ENCODE measurements around the gene SMAD3.

SMAD3 gene

DNA sequence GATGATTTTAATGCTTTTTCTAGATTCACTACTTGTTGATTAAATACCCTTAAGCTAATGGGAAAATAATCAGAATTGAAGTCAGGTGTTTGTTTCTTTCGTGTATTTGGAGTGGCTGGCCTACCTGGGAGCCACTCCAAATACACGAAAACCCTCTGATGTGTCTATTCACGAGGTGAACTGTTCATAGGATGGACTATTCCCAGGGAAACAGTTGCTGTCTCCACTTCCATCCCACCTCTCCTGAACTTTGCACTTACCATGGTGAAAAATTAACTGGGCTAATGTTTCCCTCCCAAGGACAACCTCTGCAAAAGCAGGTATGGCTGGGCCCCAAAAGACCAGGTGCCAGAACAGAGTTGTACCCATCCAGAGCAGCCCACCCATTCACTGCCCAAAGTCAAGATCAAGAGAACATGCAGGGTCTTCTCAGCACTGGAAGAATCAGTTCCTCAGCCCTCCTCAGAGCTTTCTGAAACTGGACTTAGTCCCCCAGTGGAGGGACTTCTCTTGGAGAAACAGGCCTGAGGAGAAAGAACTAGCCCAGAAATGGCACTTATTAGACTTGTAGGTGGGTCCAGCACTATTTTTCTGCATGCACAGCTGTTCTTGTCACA lies 2.9 kb upstream of the SMAD3 start:
- Mint-ChIP-seq H3K36me3 (ENCODE audit: low read depth) (peaks cover 6% of the 10 kb centered on the region), H3K4me3 (no peak overlapping the region), H3K4me1 (ENCODE audit: low read depth) (peaks cover 35% of the 10 kb centered on the region), H3K27me3 (peaks cover 51% of the 10 kb centered on the region), H3K27ac (no peak overlapping the region), H3K9me3 (no peaks in the 10 kb centered on the region)
- intact Hi-C loops (cut with micrococcal nuclease) = no loop called here

DNA sequence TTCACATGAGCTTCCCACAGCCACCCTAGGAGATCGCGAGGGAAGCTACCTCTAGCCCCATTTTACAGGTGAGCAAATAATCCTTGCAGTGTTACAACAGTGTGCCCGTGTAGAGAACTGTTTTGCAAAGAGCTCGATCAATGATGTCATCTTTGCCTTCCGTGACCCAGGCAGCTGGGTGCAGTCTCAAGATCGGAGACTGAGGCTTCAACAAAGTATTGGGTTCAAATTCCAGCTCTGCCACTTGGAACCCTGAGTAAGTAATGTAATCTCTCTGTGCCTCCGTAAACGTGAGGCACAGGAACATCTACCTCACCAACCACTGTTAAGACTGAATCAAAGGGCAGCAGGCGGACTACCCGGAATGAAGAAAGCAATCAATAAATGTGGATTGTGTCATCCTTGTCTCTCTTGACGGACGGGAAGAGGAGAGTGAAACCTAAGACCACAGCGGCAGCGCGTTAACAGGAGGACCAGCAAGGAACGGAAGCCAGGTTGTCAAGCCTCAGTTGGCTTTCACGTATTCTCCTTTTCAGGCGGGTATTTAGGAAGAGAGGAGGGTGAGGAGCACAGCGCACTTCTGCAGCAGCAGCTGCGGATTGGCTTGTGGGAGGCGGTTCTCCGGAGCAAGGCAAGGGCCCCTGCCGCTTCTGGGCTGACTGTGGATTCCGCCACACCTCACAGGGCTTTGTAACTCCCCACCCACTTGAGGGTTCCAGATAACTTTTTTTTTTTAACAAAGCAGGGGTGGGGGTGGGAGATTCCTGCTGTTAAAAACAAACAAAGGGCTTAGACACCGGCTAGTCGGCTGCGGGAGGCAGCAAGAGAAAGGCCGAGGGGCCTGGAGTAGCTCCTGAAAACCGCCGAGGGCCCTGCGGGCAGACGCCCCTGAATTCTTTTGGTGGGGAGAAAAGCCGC lies 1.5 kb upstream of the SMAD3 start:
- peak overlapping the region; percentile 82 for H3K27ac Mint-ChIP-seq
- H3K4me1 Mint-ChIP-seq (ENCODE audit: low read depth) = peaks cover 47% of the 10 kb centered on the region
- intact Hi-C loops (cut with micrococcal nuclease) = no loop called here
- no peaks in the 10 kb centered on the region for H3K9me3 Mint-ChIP-seq
- H3K27me3 Mint-ChIP-seq = peaks cover 57% of the 10 kb centered on the region
- peaks cover 6% of the 10 kb centered on the region for H3K36me3 Mint-ChIP-seq (ENCODE audit: low read depth)
- H3K4me3 Mint-ChIP-seq = no peak overlapping the region

DNA sequence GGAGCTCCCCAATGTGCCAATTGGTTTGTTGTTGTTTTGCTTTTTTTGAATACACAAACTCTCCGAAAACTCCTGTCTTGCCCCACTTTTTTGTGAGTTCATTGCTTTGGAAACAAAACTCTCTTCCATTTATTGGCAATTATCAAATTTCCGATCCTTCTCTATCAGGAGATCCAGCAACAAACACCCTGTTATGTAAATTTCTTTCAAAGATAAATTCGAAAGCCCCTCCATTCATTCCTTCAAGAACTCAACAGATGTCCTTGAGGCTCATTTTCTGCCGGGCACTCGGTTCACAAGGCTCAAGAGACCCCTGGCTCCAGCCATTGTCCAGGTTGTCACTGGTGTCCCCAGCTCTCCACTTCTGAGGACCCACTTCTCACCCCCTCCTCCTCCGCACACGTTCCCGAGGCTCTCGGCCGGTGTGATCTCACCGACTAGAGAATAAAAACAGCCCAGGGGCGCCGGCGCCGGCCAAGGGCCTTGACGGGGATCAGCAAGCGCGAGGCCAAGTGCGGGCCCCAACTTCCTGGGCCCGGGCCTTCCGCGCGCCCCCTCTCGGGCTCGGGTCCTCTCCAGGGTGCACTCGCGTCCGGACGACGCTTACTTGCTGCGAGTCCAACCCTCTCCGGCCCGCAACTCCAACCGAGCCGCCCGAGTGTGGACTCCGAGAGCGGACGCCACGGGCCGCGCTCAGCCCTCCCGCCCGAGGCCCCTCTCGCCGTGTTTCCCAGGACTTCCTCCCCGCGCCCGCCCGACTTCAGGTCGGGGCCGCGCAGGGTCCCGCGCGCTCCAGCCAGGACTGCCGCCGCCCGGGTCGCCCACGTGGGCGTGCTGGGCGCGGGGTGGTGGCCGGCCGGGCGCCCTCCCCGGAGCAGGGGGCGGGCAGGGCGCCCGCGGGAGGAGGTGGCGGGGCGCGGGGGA lies 533 bp upstream of the SMAD3 start:
- intact Hi-C loops (cut with micrococcal nuclease) = no loop called here
- Mint-ChIP-seq H3K27me3 (peaks cover 55% of the 10 kb centered on the region), H3K27ac (peak overlapping the region; percentile 82), H3K4me3 (peak overlapping the region; percentile 67), H3K9me3 (no peaks in the 10 kb centered on the region), H3K4me1 (ENCODE audit: low read depth) (peaks cover 46% of the 10 kb centered on the region), H3K36me3 (ENCODE audit: low read depth) (peaks cover 6% of the 10 kb centered on the region)

DNA sequence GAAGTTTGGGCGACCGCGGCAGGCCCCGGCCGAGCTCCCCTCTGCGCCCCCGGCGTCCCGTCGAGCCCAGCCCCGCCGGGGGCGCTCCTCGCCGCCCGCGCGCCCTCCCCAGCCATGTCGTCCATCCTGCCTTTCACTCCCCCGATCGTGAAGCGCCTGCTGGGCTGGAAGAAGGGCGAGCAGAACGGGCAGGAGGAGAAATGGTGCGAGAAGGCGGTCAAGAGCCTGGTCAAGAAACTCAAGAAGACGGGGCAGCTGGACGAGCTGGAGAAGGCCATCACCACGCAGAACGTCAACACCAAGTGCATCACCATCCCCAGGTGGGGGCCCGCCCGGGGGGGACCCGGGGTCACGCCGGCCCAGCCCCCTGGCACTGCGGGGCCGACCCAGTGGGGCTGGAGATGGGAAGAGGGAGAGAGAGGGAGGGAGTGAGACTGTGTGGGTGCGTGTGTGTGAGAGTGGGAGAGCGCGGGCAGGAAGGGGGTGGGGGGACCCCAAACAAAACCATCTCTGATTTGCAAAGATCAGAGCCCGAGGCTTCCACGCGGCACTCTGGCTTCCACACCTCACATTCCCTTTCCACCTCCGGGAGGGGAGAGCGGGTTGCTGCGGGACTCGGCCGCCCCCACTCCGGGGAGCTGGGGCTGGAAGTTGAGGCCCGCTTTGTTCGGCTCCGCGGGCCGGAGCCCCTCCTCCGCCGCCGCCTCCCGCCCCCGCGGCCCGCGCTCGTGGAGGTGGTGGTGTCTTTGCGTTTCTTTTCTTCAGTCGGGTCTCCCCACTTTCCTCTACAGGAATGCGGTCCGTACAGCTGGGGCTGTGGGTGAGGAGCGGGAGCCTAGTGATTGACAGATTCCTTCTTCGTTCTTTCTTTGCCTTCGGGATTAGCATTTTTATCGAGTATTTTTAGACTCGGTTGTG lies 898 bp downstream of the SMAD3 start:
- Mint-ChIP-seq H3K27me3 (peaks cover 59% of the 10 kb centered on the region), H3K4me3 (peak overlapping the region; percentile 93), H3K4me1 (ENCODE audit: low read depth) (peaks cover 46% of the 10 kb centered on the region)

DNA sequence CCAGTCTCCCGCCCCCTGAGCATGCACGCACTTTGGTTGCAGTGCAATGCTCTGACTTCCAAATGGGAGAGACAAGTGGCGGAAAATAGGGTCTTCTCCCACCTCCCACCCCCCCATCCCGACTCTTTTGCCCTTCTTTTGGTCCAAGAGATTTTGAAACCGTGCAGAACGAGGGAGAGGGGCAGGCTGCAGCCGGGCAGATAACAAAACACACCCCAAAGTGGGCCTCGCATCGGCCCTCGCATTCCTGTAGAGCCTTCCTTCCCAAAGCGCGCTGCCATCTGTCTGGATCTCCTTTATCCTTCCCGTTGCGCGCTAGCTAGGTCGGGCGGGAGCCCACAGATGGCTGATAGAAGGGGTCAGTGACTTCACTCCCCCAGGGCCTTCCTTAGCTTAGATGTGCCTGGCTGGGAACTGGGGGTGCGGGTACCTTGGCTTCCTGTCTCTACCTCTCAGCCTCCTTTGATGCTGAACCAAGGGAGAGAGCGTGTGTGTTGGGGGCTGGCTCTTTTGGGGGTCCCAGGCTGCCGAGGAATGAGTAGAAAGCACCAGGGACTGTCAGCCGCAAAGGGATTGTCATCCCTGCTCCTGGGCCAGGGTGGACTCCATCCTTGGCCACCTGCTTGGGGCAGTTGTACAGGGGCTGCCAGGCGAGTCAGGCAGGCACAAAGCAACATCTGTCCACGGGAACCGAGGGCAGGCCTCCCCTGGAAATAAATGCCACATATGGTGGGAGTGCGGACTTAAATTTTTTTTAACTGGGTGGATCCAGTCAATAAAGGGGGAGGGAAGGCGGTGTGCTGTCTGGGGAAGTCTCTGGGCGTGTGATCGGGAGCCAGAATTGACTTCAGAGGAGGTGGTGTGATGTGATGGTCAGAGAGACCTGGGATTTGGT lies 1.8 kb downstream of the SMAD3 start:
- intact Hi-C loops (cut with micrococcal nuclease) = no loop called here
- H3K4me1 Mint-ChIP-seq (ENCODE audit: low read depth) = peaks cover 47% of the 10 kb centered on the region
- H3K36me3 Mint-ChIP-seq (ENCODE audit: low read depth) = peaks cover 12% of the 10 kb centered on the region
- H3K27ac Mint-ChIP-seq = peak overlapping the region; percentile 82
- peaks cover 54% of the 10 kb centered on the region for H3K27me3 Mint-ChIP-seq
- peak overlapping the region; percentile 93 for H3K4me3 Mint-ChIP-seq
- H3K9me3 Mint-ChIP-seq = no peaks in the 10 kb centered on the region

More for the DNA sequence above, 898 bp downstream of the SMAD3 start:
- peaks cover 12% of the 10 kb centered on the region for H3K36me3 Mint-ChIP-seq (ENCODE audit: low read depth)
- H3K9me3 Mint-ChIP-seq = no peaks in the 10 kb centered on the region
- intact Hi-C loops (cut with micrococcal nuclease) = no loop called here
- H3K27ac Mint-ChIP-seq = peak overlapping the region; percentile 82

DNA sequence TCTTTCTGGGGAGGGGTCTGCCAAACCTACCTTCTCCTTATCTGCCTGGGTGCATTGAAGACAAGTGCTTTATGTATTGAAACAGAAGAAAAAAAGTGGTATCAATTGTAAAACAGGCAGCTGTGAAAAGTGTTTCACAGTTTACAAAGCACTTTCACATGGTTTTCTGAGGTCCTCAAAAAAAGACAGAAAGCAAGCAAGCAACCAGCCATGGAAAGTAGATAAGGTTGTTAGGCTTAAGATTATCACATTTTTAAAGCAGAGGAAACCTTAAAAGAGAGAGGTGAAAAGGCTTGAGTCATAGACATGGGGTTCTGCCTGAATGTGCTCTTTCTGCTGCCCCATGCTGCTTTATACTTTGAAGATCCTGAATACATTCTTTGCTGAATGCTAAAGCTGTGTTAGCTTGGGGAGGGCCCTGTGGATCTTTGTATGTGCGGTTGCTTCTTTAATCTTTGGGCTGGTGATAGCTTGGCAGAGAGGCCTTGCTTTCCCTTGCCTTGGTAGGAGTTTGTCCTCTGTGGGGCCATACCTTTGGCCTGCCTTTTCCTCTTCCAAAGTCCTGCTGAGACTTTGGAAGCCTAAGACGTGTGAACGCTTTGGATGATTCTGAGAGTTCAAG lies 2.6 kb downstream of the SMAD3 start:
- intact Hi-C loops (cut with micrococcal nuclease) = no loop called here
- Mint-ChIP-seq H3K9me3 (no peaks in the 10 kb centered on the region), H3K4me3 (peak overlapping the region; percentile 23), H3K27ac (peak overlapping the region; percentile 82), H3K4me1 (ENCODE audit: low read depth) (peaks cover 51% of the 10 kb centered on the region), H3K27me3 (peaks cover 51% of the 10 kb centered on the region), H3K36me3 (ENCODE audit: low read depth) (peaks cover 17% of the 10 kb centered on the region)

DNA sequence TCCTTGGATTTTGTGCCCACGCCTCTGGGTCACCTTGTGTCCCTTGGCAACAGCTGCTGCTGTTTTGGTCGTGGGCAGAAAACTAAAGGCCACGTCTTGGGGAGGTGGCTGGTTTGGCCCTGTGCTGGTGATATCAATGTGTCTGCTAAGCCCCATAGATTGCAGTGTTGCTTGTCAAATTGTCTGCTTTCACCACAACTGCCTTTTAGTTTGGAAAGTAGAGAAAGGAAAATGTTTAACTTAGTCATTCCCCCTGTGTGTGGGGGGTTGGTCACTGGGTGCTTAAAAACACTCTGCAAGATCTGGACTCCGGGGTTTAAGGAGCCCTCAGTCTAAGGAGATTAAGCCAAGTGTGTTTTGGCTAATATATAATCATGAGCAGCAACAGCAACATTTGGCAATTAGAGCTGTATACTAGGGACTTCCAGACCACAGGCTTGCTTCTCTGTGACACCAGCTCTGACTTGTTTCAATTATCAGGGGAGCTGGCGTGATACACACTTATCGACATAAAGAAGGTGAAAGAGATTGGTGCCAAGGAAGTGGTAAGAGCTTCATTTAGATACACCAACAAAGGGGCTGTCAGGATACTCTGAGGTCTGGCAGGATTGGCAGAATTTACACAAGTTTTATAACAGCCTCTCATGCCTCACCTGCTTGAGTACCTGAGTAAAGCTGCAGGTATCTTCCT lies 3.5 kb downstream of the SMAD3 start:
- intact Hi-C loops (cut with micrococcal nuclease) = no loop called here
- Mint-ChIP-seq H3K27me3 (peaks cover 43% of the 10 kb centered on the region), H3K9me3 (no peaks in the 10 kb centered on the region), H3K4me3 (no peak overlapping the region), H3K4me1 (ENCODE audit: low read depth) (peaks cover 48% of the 10 kb centered on the region), H3K36me3 (ENCODE audit: low read depth) (peaks cover 17% of the 10 kb centered on the region), H3K27ac (no peak overlapping the region)

DNA sequence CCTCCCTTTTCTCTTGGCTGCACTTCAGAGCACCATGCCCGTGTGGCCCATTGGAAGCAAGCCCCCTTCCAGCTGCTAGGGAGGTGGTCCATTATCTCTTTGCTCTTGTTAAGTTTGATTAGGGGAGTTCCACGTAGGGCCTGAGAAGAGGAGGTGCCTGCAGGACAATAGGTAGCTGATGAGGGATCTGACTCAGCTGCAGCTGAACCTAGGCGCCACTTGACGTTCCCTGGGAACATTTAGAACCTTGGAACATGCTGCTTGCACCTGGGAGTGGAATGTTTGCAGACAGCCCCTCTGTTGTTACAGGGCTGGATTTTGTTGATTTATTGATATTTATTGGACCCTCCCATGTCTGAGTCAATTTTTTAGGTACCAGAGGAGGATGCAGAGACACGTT lies 4.7 kb downstream of the SMAD3 start:
- H3K27ac Mint-ChIP-seq = no peak overlapping the region
- H3K27me3 Mint-ChIP-seq = peaks cover 30% of the 10 kb centered on the region
- intact Hi-C loops (cut with micrococcal nuclease) = no loop called here
- peaks cover 48% of the 10 kb centered on the region for H3K4me1 Mint-ChIP-seq (ENCODE audit: low read depth)
- H3K36me3 Mint-ChIP-seq (ENCODE audit: low read depth) = peaks cover 17% of the 10 kb centered on the region
- H3K4me3 Mint-ChIP-seq = no peak overlapping the region
- H3K9me3 Mint-ChIP-seq = no peaks in the 10 kb centered on the region

DNA sequence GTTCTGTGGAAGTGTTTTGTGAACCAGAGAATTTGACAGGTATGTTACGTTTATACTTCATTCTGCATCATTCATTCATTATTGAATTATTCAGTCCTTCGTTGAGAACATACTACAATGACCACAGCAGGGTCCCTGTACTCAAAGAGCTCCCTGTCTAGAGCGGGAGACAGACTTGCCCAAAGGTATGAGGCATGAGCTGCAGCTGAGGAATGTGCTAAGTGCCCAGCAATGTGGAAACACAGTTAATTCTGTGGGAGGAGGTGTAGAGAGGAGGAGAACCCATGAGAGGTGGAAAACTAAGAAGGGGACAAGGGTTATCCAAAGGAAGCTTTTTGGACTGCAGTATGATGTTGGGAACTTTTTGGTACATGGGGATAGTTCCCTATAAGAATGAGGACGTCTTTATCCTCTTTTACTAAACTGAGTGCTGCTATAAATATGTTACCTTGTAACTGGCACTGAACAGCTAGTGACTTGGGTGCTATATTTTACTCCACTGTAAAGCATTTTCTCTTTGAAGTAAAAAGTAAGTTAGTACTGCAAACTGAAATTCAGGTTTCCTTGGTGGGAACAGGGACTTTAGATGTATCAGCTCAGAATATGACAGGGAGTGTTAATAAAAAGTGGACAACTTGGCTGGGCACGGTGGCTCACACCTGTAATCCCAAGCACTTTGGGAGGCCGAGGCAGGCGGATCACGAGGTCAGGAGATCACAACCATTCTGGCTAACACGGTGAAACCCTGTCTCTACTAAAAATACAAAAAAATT lies 5.7 kb downstream of the SMAD3 start:
- H3K27me3 Mint-ChIP-seq = peaks cover 29% of the 10 kb centered on the region
- peaks cover 52% of the 10 kb centered on the region for H3K4me1 Mint-ChIP-seq (ENCODE audit: low read depth)
- H3K4me3 Mint-ChIP-seq = no peak overlapping the region
- no peak overlapping the region for H3K27ac Mint-ChIP-seq
- no peaks in the 10 kb centered on the region for H3K9me3 Mint-ChIP-seq
- intact Hi-C loops (cut with micrococcal nuclease) = no loop called here
- peaks cover 14% of the 10 kb centered on the region for H3K36me3 Mint-ChIP-seq (ENCODE audit: low read depth)

DNA sequence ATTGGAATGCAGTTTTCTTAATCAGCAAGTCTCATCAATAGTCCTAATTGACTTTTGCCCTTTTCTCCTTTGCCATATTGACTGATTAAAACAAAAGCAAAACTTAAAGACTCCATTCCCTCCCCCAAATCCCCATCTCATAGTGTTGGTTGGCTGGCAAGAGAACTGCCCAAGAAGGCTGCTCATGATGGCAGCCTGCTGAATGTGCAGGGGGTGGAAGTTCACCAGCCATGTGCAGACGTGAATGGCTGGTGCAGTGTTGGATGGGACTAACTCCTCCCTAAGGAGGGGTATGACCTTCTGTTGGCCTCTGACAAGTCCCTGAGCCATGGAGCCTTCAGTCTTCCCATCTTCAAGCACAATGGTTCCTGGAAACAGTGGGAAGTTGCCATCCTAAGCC lies 7.0 kb downstream of the SMAD3 start:
- intact Hi-C loops (cut with micrococcal nuclease) = no loop called here
- Mint-ChIP-seq H3K36me3 (ENCODE audit: low read depth) (peaks cover 11% of the 10 kb centered on the region), H3K4me1 (ENCODE audit: low read depth) (peaks cover 56% of the 10 kb centered on the region), H3K27ac (no peak overlapping the region), H3K4me3 (no peak overlapping the region), H3K27me3 (peaks cover 20% of the 10 kb centered on the region), H3K9me3 (no peaks in the 10 kb centered on the region)

DNA sequence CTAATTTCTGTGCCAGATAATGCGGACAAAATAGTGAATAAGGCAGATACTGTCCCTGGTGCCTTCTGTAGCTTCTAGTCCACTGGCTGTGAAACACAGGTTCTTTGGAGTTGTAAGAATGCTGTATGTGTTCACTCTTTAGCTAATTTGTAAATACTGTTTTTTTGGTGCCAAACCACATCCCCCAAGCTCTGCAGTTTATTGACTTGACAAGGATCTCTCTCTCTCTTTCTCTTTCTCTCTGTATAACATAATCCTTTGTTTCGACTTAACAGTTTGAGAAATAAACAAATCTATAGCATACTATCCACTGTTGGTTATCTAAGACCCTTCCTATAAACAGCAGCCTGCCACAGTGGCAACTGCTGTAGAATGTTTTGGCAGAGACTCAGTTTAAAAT lies 7.6 kb downstream of the SMAD3 start:
- Mint-ChIP-seq H3K4me1 (ENCODE audit: low read depth) (peaks cover 56% of the 10 kb centered on the region), H3K27ac (no peak overlapping the region), H3K4me3 (no peak overlapping the region), H3K9me3 (no peaks in the 10 kb centered on the region), H3K27me3 (peaks cover 15% of the 10 kb centered on the region), H3K36me3 (ENCODE audit: low read depth) (peaks cover 11% of the 10 kb centered on the region)
- intact Hi-C loops (cut with micrococcal nuclease) = no loop called here
